ENCODE measurements around the gene SCARB1.

Gene SCARB1

GRCh38 chr12:124804011-124804621, 59.5 kb downstream of the SCARB1 start:
- DNase-seq (ENCODE audit: low read depth in 2 of 3, low spot score in 2 of 3) = no peak

GRCh38 chr12:124802361-124802760, 61.3 kb downstream of the SCARB1 start:
- no peak for DNase-seq (ENCODE audit: low read depth in 2 of 3, low spot score in 2 of 3)

GRCh38 chr12:124800506-124800905, 63.2 kb downstream of the SCARB1 start:
- no peak for DNase-seq (ENCODE audit: low read depth in 2 of 3, low spot score in 2 of 3)

GRCh38 chr12:124797321-124797720, 66.3 kb downstream of the SCARB1 start:
- no peak for DNase-seq (ENCODE audit: low read depth in 2 of 3, low spot score in 2 of 3)

GRCh38 chr12:124796303-124796960, 67.2 kb downstream of the SCARB1 start:
- DNase-seq (ENCODE audit: low read depth in 2 of 3, low spot score in 2 of 3) = no peak

GRCh38 chr12:124795081-124795948, 68.3 kb downstream of the SCARB1 start:
- DNase-seq (ENCODE audit: low read depth in 2 of 3, low spot score in 2 of 3) = no peak

- no peak for DNase-seq (ENCODE audit: low read depth in 2 of 3, low spot score in 2 of 3)
Measured at GRCh38 chr12:124792961-124793441, 70.7 kb downstream of the SCARB1 start.

GRCh38 chr12:124792156-124792555, 71.5 kb downstream of the SCARB1 start:
- no peak for DNase-seq (ENCODE audit: low read depth in 2 of 3, low spot score in 2 of 3)

GRCh38 chr12:124790650-124791400, 72.8 kb downstream of the SCARB1 start:
- no peak for DNase-seq (ENCODE audit: low read depth in 2 of 3, low spot score in 2 of 3)

- no peak for DNase-seq (ENCODE audit: low read depth in 2 of 3, low spot score in 2 of 3)
Measured at GRCh38 chr12:124788936-124789555, 74.6 kb downstream of the SCARB1 start.

- DNase-seq (ENCODE audit: low read depth in 2 of 3, low spot score in 2 of 3) = no peak
Measured at GRCh38 chr12:124786061-124786964, 77.4 kb downstream of the SCARB1 start.

GRCh38 chr12:124784871-124785572, 78.6 kb downstream of the SCARB1 start:
- DNase-seq (ENCODE audit: low read depth in 2 of 3, low spot score in 2 of 3) = no peak

- no peak for DNase-seq (ENCODE audit: low read depth in 2 of 3, low spot score in 2 of 3)
Measured at GRCh38 chr12:124783087-124783486, 80.6 kb downstream of the SCARB1 start.

- no peak for DNase-seq (ENCODE audit: low read depth in 2 of 3, low spot score in 2 of 3)
Measured at GRCh38 chr12:124782132-124782531, 81.5 kb downstream of the SCARB1 start.

- DNase-seq (ENCODE audit: low read depth in 2 of 3, low spot score in 2 of 3) = no peak
Measured at GRCh38 chr12:124780752-124781685, 82.6 kb downstream of the SCARB1 start.

GRCh38 chr12:124780336-124780735, 83.3 kb downstream of the SCARB1 start:
- no peak for DNase-seq (ENCODE audit: low read depth in 2 of 3, low spot score in 2 of 3)

- DNase-seq (ENCODE audit: low read depth in 2 of 3, low spot score in 2 of 3) = no peak
Measured at GRCh38 chr12:124779161-124780141, 84.2 kb downstream of the SCARB1 start.
